ENCODE measurements around the gene SLC6A9. TPM values are rescaled to one million over a fixed set of nuclear protein-coding genes. Genes with fewer than 3 reads are reported as not detected.

Gene SLC6A9
- total RNA-seq, 2 experiments from 2014 or later, result 0.17 TPM; not detected in 1

DNA sequence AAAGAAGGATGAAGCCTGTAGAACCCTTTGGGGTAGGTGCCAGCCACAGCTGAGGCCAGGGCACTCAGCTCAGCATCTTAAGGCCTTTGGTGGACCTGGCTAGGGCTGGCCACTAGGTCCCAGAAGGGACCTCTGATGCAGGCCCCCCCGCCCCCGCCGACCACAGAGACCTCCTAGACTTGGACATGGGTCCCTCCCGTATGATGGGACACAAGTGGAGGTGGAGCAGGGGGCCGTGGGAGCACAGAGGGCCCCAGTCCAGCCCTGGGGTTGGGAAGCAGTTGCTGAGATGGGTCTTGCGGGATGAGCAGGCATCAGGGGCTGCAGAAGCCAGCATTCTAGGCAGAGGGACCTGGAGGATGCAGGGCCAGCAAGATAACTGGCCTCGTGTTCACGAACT lies 49.0 kb downstream of the SLC6A9 start:
- Histone ChIP-seq H3K9me3 (ENCODE audit: control insufficient read depth in 1 of 2, insufficient read depth in 1 of 2, low read length in 2 of 2) (no peaks in the 10 kb centered on the region), H3K4me3 (ENCODE audit: low read length) (no peak overlapping the region), H3K4me1 (ENCODE audit: insufficient read depth, low read length) (peaks cover 23% of the 10 kb centered on the region), H3K36me3 (ENCODE audit: insufficient read depth, low read length) (peaks cover 13% of the 10 kb centered on the region), H3K27ac (ENCODE audit: low read depth in 1 of 2, low read length in 2 of 2) (no peak overlapping the region), H3K27me3 (ENCODE audit: control insufficient read depth in 1 of 2, insufficient read depth in 2 of 2, low read length in 2 of 2) (peaks cover 5 to 7% of the 10 kb centered on the region in 2 experiments)
- ChIA-PET CTCF (no interaction called here), POLR2A (no interaction called here)
- Mint-ChIP-seq H3K4me1 (ENCODE audit: low read depth) (peaks cover 20% of the 10 kb centered on the region), H3K4me3 (no peak overlapping the region), H3K36me3 (ENCODE audit: low read depth) (peaks cover 21% of the 10 kb centered on the region), H3K27me3 (peaks cover 13% of the 10 kb centered on the region), H3K9me3 (no peaks in the 10 kb centered on the region), H3K27ac (no peak overlapping the region)
- ATAC-seq (ENCODE audit: poor library complexity) (no peak), DNase-seq (no peak)
- TF ChIP-seq CTCF (IDR thresholded peaks at IDR 0.05), result no peak
- intact Hi-C loops (cut with DNase I, micrococcal nuclease), result no loop called here

DNA sequence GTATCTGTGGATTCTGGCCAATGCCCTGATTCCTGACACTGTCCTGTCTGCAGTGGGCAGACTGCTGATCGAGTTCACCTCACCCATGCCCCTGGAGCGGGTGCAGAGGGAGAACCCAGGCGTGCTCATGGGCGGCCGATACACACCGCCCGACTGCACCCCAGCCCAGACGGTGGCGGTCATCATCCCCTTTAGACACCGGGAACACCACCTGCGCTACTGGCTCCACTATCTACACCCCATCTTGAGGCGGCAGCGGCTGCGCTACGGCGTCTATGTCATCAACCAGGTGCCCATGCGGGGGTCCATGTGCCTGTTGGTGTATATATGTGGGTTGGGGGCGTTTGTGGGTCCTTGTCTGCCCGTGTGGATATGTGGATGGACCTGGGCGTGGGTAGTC lies 49.6 kb downstream of the SLC6A9 start:
- Histone ChIP-seq H3K4me1 (ENCODE audit: insufficient read depth, low read length) (peaks cover 28% of the 10 kb centered on the region), H3K36me3 (ENCODE audit: insufficient read depth, low read length) (peaks cover 19% of the 10 kb centered on the region), H3K27ac (ENCODE audit: low read depth in 1 of 2, low read length in 2 of 2) (no peak overlapping the region), H3K27me3 (ENCODE audit: control insufficient read depth in 1 of 2, insufficient read depth in 2 of 2, low read length in 2 of 2) (peaks cover 5 to 7% of the 10 kb centered on the region in 2 experiments), H3K9me3 (ENCODE audit: control insufficient read depth in 1 of 2, insufficient read depth in 1 of 2, low read length in 2 of 2) (no peaks in the 10 kb centered on the region), H3K4me3 (ENCODE audit: low read length) (no peak overlapping the region)
- H3K4me3 Mint-ChIP-seq, result peak overlapping the region; percentile 30
- intact Hi-C loops (cut with DNase I, micrococcal nuclease), result no loop called here
- ChIA-PET POLR2A (no interaction called here), CTCF (no interaction called here)
- H3K9me3 Mint-ChIP-seq, result no peaks in the 10 kb centered on the region
- peaks cover 13% of the 10 kb centered on the region for H3K27me3 Mint-ChIP-seq
- peaks cover 26% of the 10 kb centered on the region for H3K4me1 Mint-ChIP-seq (ENCODE audit: low read depth)
- ATAC-seq (ENCODE audit: poor library complexity) (no peak), DNase-seq (no peak)
- H3K27ac Mint-ChIP-seq, result no peak overlapping the region
- no peak for TF ChIP-seq CTCF (IDR thresholded peaks at IDR 0.05)
- peaks cover 27% of the 10 kb centered on the region for H3K36me3 Mint-ChIP-seq (ENCODE audit: low read depth)

DNA sequence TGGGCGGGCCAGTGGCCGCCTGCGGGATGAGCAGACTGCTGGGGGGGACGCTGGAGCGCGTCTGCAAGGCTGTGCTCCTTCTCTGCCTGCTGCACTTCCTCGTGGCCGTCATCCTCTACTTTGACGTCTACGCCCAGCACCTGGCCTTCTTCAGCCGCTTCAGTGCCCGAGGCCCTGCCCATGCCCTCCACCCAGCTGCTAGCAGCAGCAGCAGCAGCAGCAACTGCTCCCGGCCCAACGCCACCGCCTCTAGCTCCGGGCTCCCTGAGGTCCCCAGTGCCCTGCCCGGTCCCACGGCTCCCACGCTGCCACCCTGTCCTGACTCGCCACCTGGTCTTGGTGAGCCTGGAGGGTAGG lies 50.1 kb downstream of the SLC6A9 start:
- CTCF ChIA-PET, result no interaction called here
- Mint-ChIP-seq H3K27ac (no peak overlapping the region), H3K27me3 (peaks cover 13% of the 10 kb centered on the region), H3K36me3 (ENCODE audit: low read depth) (peaks cover 32% of the 10 kb centered on the region), H3K4me3 (peak overlapping the region; percentile 56), H3K9me3 (no peaks in the 10 kb centered on the region), H3K4me1 (ENCODE audit: low read depth) (peaks cover 31% of the 10 kb centered on the region)
- intact Hi-C loops (cut with DNase I, micrococcal nuclease), result no loop called here
- Histone ChIP-seq H3K4me3 (ENCODE audit: low read length) (no peak overlapping the region), H3K4me1 (ENCODE audit: insufficient read depth, low read length) (peaks cover 34% of the 10 kb centered on the region), H3K36me3 (ENCODE audit: insufficient read depth, low read length) (peaks cover 24% of the 10 kb centered on the region), H3K27me3 (ENCODE audit: control insufficient read depth in 1 of 2, insufficient read depth in 2 of 2, low read length in 2 of 2) (peaks cover 5 to 7% of the 10 kb centered on the region in 2 experiments), H3K9me3 (ENCODE audit: control insufficient read depth in 1 of 2, insufficient read depth in 1 of 2, low read length in 2 of 2) (no peaks in the 10 kb centered on the region), H3K27ac (ENCODE audit: low read depth in 1 of 2, low read length in 2 of 2) (no peak overlapping the region)
- DNase-seq, result no peak
- ATAC-seq (ENCODE audit: poor library complexity), result no peak
- POLR2A ChIA-PET, result no interaction called here
- no peak for TF ChIP-seq CTCF (IDR thresholded peaks at IDR 0.05)

All from CD4-positive, alpha-beta T cell (primary cell).